ENCODE data around the gene FBP2. TPM values are rescaled to one million over a fixed set of nuclear protein-coding genes. Genes with fewer than 3 reads are reported as not detected.

FBP2 gene
- total and polyA plus RNA-seq, 2 experiments from 2014 or later: not detected

DNA sequence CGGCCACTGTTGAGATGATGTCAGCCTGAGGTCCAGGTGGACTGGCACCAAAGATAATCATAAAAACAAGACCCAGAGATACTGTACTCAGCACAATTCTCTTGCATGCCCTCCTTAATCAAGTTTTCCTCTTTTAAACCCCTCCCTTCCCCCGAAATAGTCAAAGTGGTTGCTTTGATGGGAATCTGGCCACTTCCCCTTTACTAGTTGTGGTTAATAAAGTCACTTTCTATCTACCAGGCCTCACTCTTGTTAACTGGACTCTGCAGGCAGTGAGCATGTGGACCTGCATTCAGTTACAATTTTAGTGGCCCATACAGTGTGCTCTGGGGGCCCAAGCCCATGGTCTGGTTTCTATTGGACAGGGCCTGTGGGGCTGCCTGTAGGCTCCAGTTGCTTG lies 17.5 kb downstream of the FBP2 start:
- H3K27ac ChIP-seq (ENCODE audit: low read depth): no peak overlapping the region
- TF ChIP-seq NANOG (IDR thresholded peaks at IDR 0.05; ENCODE audit: borderline replicate concordance) (no peak), POLR2AphosphoS5 (IDR thresholded peaks at IDR 0.05; ENCODE audit: low read depth) (no peak), EZH2 (IDR thresholded peaks at IDR 0.05; ENCODE audit: low read depth, unreplicated experiment) (no peak), JUNB (IDR thresholded peaks at IDR 0.05; ENCODE audit: unreplicated experiment) (no peak)
- TF ChIP-seq, protein P1, sequence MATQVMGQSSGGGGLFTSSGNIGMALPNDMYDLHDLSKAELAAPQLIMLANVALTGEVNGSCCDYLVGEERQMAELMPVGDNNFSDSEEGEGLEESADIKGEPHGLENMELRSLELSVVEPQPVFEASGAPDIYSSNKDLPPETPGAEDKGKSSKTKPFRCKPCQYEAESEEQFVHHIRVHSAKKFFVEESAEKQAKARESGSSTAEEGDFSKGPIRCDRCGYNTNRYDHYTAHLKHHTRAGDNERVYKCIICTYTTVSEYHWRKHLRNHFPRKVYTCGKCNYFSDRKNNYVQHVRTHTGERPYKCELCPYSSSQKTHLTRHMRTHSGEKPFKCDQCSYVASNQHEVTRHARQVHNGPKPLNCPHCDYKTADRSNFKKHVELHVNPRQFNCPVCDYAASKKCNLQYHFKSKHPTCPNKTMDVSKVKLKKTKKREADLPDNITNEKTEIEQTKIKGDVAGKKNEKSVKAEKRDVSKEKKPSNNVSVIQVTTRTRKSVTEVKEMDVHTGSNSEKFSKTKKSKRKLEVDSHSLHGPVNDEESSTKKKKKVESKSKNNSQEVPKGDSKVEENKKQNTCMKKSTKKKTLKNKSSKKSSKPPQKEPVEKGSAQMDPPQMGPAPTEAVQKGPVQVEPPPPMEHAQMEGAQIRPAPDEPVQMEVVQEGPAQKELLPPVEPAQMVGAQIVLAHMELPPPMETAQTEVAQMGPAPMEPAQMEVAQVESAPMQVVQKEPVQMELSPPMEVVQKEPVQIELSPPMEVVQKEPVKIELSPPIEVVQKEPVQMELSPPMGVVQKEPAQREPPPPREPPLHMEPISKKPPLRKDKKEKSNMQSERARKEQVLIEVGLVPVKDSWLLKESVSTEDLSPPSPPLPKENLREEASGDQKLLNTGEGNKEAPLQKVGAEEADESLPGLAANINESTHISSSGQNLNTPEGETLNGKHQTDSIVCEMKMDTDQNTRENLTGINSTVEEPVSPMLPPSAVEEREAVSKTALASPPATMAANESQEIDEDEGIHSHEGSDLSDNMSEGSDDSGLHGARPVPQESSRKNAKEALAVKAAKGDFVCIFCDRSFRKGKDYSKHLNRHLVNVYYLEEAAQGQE (IDR thresholded peaks at IDR 0.05; ENCODE audit: unreplicated experiment): no peak
- TF ChIP-seq, protein P2, sequence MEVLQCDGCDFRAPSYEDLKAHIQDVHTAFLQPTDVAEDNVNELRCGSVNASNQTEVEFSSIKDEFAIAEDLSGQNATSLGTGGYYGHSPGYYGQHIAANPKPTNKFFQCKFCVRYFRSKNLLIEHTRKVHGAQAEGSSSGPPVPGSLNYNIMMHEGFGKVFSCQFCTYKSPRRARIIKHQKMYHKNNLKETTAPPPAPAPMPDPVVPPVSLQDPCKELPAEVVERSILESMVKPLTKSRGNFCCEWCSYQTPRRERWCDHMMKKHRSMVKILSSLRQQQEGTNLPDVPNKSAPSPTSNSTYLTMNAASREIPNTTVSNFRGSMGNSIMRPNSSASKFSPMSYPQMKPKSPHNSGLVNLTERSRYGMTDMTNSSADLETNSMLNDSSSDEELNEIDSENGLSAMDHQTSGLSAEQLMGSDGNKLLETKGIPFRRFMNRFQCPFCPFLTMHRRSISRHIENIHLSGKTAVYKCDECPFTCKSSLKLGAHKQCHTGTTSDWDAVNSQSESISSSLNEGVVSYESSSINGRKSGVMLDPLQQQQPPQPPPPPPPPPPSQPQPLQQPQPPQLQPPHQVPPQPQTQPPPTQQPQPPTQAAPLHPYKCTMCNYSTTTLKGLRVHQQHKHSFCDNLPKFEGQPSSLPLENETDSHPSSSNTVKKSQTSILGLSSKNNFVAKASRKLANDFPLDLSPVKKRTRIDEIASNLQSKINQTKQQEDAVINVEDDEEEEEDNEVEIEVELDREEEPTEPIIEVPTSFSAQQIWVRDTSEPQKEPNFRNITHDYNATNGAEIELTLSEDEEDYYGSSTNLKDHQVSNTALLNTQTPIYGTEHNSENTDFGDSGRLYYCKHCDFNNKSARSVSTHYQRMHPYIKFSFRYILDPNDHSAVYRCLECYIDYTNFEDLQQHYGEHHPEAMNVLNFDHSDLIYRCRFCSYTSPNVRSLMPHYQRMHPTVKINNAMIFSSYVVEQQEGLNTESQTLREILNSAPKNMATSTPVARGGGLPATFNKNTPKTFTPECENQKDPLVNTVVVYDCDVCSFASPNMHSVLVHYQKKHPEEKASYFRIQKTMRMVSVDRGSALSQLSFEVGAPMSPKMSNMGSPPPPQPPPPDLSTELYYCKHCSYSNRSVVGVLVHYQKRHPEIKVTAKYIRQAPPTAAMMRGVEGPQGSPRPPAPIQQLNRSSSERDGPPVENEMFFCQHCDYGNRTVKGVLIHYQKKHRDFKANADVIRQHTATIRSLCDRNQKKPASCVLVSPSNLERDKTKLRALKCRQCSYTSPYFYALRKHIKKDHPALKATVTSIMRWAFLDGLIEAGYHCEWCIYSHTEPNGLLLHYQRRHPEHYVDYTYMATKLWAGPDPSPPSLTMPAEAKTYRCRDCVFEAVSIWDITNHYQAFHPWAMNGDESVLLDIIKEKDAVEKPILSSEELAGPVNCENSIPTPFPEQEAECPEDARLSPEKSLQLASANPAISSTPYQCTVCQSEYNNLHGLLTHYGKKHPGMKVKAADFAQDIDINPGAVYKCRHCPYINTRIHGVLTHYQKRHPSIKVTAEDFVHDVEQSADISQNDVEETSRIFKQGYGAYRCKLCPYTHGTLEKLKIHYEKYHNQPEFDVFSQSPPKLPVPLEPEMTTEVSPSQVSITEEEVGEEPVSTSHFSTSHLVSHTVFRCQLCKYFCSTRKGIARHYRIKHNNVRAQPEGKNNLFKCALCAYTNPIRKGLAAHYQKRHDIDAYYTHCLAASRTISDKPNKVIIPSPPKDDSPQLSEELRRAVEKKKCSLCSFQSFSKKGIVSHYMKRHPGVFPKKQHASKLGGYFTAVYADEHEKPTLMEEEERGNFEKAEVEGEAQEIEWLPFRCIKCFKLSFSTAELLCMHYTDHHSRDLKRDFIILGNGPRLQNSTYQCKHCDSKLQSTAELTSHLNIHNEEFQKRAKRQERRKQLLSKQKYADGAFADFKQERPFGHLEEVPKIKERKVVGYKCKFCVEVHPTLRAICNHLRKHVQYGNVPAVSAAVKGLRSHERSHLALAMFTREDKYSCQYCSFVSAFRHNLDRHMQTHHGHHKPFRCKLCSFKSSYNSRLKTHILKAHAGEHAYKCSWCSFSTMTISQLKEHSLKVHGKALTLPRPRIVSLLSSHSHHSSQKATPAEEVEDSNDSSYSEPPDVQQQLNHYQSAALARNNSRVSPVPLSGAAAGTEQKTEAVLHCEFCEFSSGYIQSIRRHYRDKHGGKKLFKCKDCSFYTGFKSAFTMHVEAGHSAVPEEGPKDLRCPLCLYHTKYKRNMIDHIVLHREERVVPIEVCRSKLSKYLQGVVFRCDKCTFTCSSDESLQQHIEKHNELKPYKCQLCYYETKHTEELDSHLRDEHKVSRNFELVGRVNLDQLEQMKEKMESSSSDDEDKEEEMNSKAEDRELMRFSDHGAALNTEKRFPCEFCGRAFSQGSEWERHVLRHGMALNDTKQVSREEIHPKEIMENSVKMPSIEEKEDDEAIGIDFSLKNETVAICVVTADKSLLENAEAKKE (CRISPR knock-in tag; IDR thresholded peaks at IDR 0.05): no peak
- TF ChIP-seq, protein P3, sequence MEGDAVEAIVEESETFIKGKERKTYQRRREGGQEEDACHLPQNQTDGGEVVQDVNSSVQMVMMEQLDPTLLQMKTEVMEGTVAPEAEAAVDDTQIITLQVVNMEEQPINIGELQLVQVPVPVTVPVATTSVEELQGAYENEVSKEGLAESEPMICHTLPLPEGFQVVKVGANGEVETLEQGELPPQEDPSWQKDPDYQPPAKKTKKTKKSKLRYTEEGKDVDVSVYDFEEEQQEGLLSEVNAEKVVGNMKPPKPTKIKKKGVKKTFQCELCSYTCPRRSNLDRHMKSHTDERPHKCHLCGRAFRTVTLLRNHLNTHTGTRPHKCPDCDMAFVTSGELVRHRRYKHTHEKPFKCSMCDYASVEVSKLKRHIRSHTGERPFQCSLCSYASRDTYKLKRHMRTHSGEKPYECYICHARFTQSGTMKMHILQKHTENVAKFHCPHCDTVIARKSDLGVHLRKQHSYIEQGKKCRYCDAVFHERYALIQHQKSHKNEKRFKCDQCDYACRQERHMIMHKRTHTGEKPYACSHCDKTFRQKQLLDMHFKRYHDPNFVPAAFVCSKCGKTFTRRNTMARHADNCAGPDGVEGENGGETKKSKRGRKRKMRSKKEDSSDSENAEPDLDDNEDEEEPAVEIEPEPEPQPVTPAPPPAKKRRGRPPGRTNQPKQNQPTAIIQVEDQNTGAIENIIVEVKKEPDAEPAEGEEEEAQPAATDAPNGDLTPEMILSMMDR (conservative IDR thresholded peaks at IDR 0.05; ENCODE audit: low read depth in 2 of 2): no peak
- H3K4me1 ChIP-seq (ENCODE audit: insufficient read depth): no peaks in the 10 kb centered on the region
- H4K20me1 ChIP-seq (replicated peaks; ENCODE audit: insufficient read depth): no peaks in the 10 kb centered on the region
- peak; percentile 63; the same call in 2 of the 3 replicates for ATAC-seq
- Mint-ChIP-seq H3K4me1 (peaks cover 4% of the 10 kb centered on the region), H3K9me3 (peaks cover 7% of the 10 kb centered on the region; the same call in 2 of the 3 replicates), H3K27me3 (ENCODE audit: insufficient read depth, low read depth, poor library complexity) (no peaks in the 10 kb centered on the region), H3K27ac (no peak overlapping the region), H3K4me3 (no peak overlapping the region), H3K36me3 (ENCODE audit: low read depth) (no peaks in the 10 kb centered on the region)
- no peaks in the 10 kb centered on the region for H3K79me2 ChIP-seq (replicated peaks; ENCODE audit: insufficient read depth)
- no peak overlapping the region for H3K4me2 ChIP-seq
- no peak for DNase-seq (ENCODE audit: low spot score)
- H3F3A ChIP-seq (replicated peaks; ENCODE audit: low read depth): no peaks in the 10 kb centered on the region
- no peaks in the 10 kb centered on the region for H3K27me3 ChIP-seq (ENCODE audit: insufficient read depth)
- H2AFZ ChIP-seq: no peak overlapping the region
- no peaks in the 10 kb centered on the region for H3K36me3 ChIP-seq (ENCODE audit: insufficient read depth)
- no peaks in the 10 kb centered on the region for H3K9me2 ChIP-seq (ENCODE audit: insufficient read depth)
- H3K4me3 ChIP-seq: no peak overlapping the region
